Measurements from ENCODE around the gene EML6. TPM values are rescaled to one million over a fixed set of nuclear protein-coding genes. Genes with fewer than 3 reads are reported as not detected.

Gene EML6
- total and polyA plus RNA-seq, 2 of the 8 experiments (the other 6 are each of a cell fraction or from before 2014, with no cell fraction given), result 1.2 to 1.6 TPM

DNA sequence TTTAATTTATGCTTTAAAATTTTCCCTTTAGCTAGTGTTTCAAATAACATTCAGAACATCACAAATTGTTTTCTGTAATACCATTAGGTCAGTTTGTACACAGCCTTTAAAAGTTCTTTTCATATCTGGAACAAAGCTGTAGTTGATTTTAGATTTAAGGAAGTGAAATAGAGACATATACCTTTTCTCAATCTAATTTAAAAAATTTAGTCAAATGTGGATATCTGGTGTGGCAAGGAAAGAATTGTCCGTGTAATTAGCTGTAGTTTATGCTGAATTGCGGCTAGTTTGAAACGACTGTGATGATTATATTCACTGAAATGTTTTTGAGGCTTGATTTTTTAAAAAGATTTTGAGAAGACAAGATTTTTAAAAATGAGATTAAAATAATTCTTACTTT is 59.9 kb downstream of the EML6 start:
- Histone ChIP-seq H2BK12ac (ENCODE audit: low read depth, low read length) (no peak overlapping the region), H2AFZ (ENCODE audit: low read length) (no peak overlapping the region), H3K27me3 (replicated peaks in 1 of 4; ENCODE audit: control insufficient read depth in 3 of 4, extremely low read depth in 1 of 4, insufficient read depth in 3 of 4, low read length in 3 of 4) (no peaks in the 10 kb centered on the region), H3K79me2 (ENCODE audit: control insufficient read depth in 1 of 2, insufficient read depth in 2 of 2, low read length in 2 of 2) (no peaks in the 10 kb centered on the region), H3K4me3 (ENCODE audit: extremely low read depth in 1 of 4, insufficient read depth in 2 of 4, low read depth in 3 of 4, low read length in 4 of 4) (no peak overlapping the region), H4K8ac (ENCODE audit: extremely low read depth, insufficient read depth, low read length) (no peak overlapping the region), H3K9ac (replicated peaks in 1 of 4; ENCODE audit: extremely low read depth in 1 of 4, low read depth in 3 of 4, low read length in 3 of 4) (no peak overlapping the region), H2BK20ac (ENCODE audit: low read length) (no peak overlapping the region), H2BK5ac (ENCODE audit: low read depth, low read length) (no peak overlapping the region), H3K14ac (ENCODE audit: insufficient read length) (no peak overlapping the region), H3K79me1 (ENCODE audit: low read depth, low read length) (no peaks in the 10 kb centered on the region), H3K56ac (replicated peaks; ENCODE audit: insufficient read length, low read depth, low read length) (no peak overlapping the region), H3K4me1 (replicated peaks in 1 of 4; ENCODE audit: control insufficient read depth in 3 of 4, insufficient read depth in 4 of 4, low read length in 3 of 4) (no peaks in the 10 kb centered on the region), H3K4me2 (ENCODE audit: insufficient read depth in 1 of 2, low read depth in 2 of 2, low read length in 2 of 2) (no peak overlapping the region), H3K23ac (ENCODE audit: insufficient read length) (no peak overlapping the region), H4K20me1 (replicated peaks in 1 of 2; ENCODE audit: control insufficient read depth in 1 of 2, insufficient read depth in 2 of 2, low read length in 2 of 2) (no peaks in the 10 kb centered on the region), H3K9me3 (ENCODE audit: insufficient read depth in 2 of 2, low read depth in 1 of 2, low read length in 1 of 2) (no peaks in the 10 kb centered on the region), H3K36me3 (ENCODE audit: control insufficient read depth in 2 of 4, insufficient read depth in 4 of 4, low read length in 3 of 4) (no peaks in the 10 kb centered on the region), H3K4ac (replicated peaks; ENCODE audit: insufficient read length, low read depth, low read length) (no peak overlapping the region), H2AK5ac (ENCODE audit: low read depth, low read length) (no peak overlapping the region), H4K5ac (ENCODE audit: insufficient read length, low read depth, low read length) (no peak overlapping the region), H4K91ac (replicated peaks; ENCODE audit: insufficient read length, low read length) (no peak overlapping the region), H3K27ac (ENCODE audit: low read depth, low read length) (no peak overlapping the region), H3K23me2 (ENCODE audit: low read depth, low read length) (no peaks in the 10 kb centered on the region), H2BK120ac (replicated peaks; ENCODE audit: low read depth, low read length) (no peak overlapping the region), H3K18ac (ENCODE audit: extremely low read depth, low read length) (no peak overlapping the region), H2BK15ac (ENCODE audit: low read length) (no peak overlapping the region)
- 95% methylated on average over 3 of the region's 3 CpGs; no CpG with 5 or more reads in 1 of the 2 experiments for WGBS, 2 experiments (ENCODE audit: extremely low coverage in 1 of 2, insufficient coverage in 1 of 2, insufficient read length in 1 of 2, insufficient replicate concordance in 2 of 2, low coverage in 1 of 2, low lambda C conversion rate in 2 of 2, missing lambda C conversion rate in 1 of 2)
- FAIRE-seq, result no peak
- ChIA-PET CTCF (ENCODE audit: partially characterized antibody) (interaction anchor here (0.5 to 1.5 kb wide), 4 partner anchors 10 to 795 kb away, joined by 3 to 7 read pairs (median 3); no protein-coding TSS in a partner anchor), POLR2A (ENCODE audit: partially characterized antibody) (no interaction called here)
- DNase-seq (ENCODE audit: low read depth in 1 of 2, low spot score in 2 of 2), result no peak
- TF ChIP-seq CBX8 (IDR thresholded peaks at IDR 0.05; ENCODE audit: borderline replicate concordance, low read depth, low read length), result no peak
- no peak for TF ChIP-seq KDM5A (IDR thresholded peaks at IDR 0.05; ENCODE audit: low read length)
- no peak for TF ChIP-seq SUZ12 (IDR thresholded peaks at IDR 0.05; ENCODE audit: low read length)
- TF ChIP-seq PHF8 (conservative IDR thresholded peaks at IDR 0.05; ENCODE audit: low read depth, low read length), result no peak
- TF ChIP-seq RAD21 (IDR thresholded peaks at IDR 0.05 in 1 of 2, conservative IDR thresholded peaks at IDR 0.05 in 1 of 2; ENCODE audit: low read depth in 2 of 2, low read length in 2 of 2), result no peak
- TF ChIP-seq, protein P1, sequence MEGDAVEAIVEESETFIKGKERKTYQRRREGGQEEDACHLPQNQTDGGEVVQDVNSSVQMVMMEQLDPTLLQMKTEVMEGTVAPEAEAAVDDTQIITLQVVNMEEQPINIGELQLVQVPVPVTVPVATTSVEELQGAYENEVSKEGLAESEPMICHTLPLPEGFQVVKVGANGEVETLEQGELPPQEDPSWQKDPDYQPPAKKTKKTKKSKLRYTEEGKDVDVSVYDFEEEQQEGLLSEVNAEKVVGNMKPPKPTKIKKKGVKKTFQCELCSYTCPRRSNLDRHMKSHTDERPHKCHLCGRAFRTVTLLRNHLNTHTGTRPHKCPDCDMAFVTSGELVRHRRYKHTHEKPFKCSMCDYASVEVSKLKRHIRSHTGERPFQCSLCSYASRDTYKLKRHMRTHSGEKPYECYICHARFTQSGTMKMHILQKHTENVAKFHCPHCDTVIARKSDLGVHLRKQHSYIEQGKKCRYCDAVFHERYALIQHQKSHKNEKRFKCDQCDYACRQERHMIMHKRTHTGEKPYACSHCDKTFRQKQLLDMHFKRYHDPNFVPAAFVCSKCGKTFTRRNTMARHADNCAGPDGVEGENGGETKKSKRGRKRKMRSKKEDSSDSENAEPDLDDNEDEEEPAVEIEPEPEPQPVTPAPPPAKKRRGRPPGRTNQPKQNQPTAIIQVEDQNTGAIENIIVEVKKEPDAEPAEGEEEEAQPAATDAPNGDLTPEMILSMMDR (IDR thresholded peaks at IDR 0.05; ENCODE audit: control extremely low read depth in 1 of 3, insufficient read depth in 1 of 3, low read depth in 1 of 3, low read length in 3 of 3), result no peak
- TF ChIP-seq CTBP2 (IDR thresholded peaks at IDR 0.05; ENCODE audit: borderline replicate concordance, insufficient read depth, insufficient read length, low read length), result no peak
- TF ChIP-seq ZNF274 (IDR thresholded peaks at IDR 0.05; ENCODE audit: borderline replicate concordance, extremely low read depth, low read length), result no peak
- TF ChIP-seq TEAD4 (IDR thresholded peaks at IDR 0.05; ENCODE audit: low read depth, low read length), result no peak
- TF ChIP-seq HDAC2 (IDR thresholded peaks at IDR 0.05; ENCODE audit: borderline replicate concordance in 1 of 2, low read depth in 2 of 2, low read length in 2 of 2), result no peak
- no peak for TF ChIP-seq SIX5 (IDR thresholded peaks at IDR 0.05; ENCODE audit: low read depth, low read length)
